HG02938 (cell line): ENCODE data around the gene KLK2.

ENCODE experiments used
- ATAC-seq: cut with Tn5 transposase; IDR thresholded peaks from one replicate; pipeline ENCODE4 v1.9.1; 2021; ENCODE audit warnings: mild to moderate bottlenecking, moderate library complexity; ENCODE audit not compliant: unreplicated experiment

The KLK2 gene

DNA sequence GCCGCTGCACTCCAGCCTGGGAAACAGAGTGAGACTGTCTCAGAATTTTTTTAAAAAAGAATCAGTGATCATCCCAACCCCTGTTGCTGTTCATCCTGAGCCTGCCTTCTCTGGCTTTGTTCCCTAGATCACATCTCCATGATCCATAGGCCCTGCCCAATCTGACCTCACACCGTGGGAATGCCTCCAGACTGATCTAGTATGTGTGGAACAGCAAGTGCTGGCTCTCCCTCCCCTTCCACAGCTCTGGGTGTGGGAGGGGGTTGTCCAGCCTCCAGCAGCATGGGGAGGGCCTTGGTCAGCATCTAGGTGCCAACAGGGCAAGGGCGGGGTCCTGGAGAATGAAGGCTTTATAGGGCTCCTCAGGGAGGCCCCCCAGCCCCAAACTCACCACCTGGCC lies at the start of gene KLK2:
KLK2 (plus strand) TSS at position 384 of the 400 bp plus-strand sequence. CDS start 35 bp downstream, outside the sequence.
- no peak for ATAC-seq

- no peak for ATAC-seq
Measured at GRCh38 chr19:50826492-50827240, 46.6 kb upstream of the KLK2 start.

DNA sequence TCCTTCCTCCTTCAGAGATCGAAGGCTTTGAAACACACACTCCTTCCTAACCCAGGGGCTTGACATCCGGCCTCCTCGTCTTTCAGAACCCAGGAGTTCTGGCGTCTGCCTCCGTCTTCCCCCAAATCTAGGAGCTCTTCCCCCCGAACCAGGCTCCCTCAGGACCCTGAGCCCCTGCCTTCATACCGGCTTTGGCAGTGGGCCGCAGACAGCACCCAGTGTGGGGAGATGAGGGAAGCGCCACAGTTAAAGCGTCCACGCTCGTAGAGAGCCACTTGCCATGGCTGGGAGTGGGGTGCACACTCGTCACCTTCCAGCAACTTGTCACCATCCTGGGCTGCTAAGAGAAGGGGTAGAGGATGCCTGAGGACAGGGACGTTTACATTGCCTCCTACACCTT lies 45.8 kb upstream of the KLK2 start:
- no peak for ATAC-seq

DNA sequence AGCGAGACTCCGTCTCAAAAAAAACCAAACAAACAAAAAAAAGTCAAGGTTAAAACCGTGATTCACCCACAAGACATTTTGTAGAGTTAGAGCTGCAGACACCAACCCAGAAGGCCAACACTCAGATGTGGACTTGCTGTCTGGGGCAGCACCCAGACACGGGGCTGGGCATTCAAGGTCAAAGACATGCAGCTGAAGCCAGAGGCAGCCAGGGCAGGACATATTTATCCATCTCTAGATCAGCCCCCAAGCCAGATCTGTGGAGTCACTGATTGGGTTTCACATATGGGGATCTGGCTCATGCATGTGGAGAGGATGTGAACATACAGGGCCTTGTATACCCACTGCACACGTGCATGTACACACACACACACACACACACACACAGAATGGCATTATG lies 43.4 kb upstream of the KLK2 start:
- ATAC-seq, result no peak

- no peak for ATAC-seq
Measured at GRCh38 chr19:50830266-50831025, 42.8 kb upstream of the KLK2 start.

DNA sequence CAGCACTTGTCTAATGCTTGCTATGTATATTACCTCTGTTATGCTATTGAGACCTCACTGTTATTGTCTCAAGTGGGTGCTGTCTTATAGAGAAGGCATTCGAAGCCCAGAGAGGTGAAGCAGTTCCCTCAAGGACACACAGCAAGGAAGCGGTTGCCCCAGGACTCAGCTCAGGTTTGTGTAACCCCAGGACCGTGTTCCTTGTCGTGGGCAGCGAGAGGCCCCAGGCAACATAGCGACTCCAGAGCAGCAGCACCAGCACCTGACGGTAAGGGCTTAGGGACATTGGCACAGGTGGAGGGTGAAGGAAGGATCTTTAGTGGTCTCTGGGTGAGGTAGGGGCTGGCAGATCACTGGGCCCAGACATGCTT lies 42.2 kb upstream of the KLK2 start:
- ATAC-seq, result no peak

- no peak for ATAC-seq
Measured at GRCh38 chr19:50832666-50833065, 40.6 kb upstream of the KLK2 start.

GRCh38 chr19:50833117-50833801 lies 40.0 kb upstream of the KLK2 start, which contains the start of gene KLK15:
Gene KLK15, minus strand, starts transcription at chr19:50833574. Its CDS starts 2,082 bp downstream, at chr19:50831492.
- ATAC-seq, result no peak

GRCh38 chr19:50833802-50834167 lies 39.5 kb upstream of the KLK2 start:
- ATAC-seq, result no peak

- ATAC-seq, result no peak
Measured at GRCh38 chr19:50835103-50835784, 38.0 kb upstream of the KLK2 start.

- no peak for ATAC-seq
Measured at GRCh38 chr19:50835785-50836542, 37.3 kb upstream of the KLK2 start.

DNA sequence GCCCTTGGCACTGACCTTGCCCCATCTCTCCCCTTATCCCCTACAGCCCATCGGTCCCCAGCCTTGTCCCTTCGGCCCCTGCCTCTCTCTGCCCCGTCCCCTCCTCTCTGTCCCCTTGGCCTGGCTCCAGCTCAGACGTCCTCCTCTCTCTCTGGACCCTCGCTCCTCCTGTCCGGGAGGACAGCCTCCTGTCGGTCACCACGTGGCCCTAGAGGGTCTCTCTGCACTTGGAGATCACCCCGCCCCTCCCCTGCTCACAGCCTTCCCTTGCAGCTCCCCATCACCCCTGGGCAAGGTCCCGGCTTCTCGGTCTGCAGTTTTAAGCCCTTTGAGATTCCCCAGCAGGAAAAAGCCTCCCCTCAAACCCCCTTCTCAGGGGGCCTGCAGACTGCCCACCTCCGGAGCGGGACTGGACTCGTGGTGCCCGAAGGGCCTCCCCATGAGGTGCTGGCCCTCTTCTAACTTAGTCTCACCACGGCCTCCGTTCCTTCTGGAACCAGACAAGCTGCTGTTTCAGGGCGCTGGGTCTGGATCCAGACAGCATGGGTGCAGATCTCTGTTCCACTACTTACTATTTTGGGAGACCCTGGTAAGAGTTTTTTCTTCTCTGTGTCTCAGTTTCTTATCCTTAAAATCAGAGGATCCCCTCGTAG lies 36.6 kb upstream of the KLK2 start:
- no peak for ATAC-seq

GRCh38 chr19:50837300-50837699 lies 35.9 kb upstream of the KLK2 start:
- no peak for ATAC-seq

GRCh38 chr19:50838239-50838638 lies 35.0 kb upstream of the KLK2 start:
- no peak for ATAC-seq

DNA sequence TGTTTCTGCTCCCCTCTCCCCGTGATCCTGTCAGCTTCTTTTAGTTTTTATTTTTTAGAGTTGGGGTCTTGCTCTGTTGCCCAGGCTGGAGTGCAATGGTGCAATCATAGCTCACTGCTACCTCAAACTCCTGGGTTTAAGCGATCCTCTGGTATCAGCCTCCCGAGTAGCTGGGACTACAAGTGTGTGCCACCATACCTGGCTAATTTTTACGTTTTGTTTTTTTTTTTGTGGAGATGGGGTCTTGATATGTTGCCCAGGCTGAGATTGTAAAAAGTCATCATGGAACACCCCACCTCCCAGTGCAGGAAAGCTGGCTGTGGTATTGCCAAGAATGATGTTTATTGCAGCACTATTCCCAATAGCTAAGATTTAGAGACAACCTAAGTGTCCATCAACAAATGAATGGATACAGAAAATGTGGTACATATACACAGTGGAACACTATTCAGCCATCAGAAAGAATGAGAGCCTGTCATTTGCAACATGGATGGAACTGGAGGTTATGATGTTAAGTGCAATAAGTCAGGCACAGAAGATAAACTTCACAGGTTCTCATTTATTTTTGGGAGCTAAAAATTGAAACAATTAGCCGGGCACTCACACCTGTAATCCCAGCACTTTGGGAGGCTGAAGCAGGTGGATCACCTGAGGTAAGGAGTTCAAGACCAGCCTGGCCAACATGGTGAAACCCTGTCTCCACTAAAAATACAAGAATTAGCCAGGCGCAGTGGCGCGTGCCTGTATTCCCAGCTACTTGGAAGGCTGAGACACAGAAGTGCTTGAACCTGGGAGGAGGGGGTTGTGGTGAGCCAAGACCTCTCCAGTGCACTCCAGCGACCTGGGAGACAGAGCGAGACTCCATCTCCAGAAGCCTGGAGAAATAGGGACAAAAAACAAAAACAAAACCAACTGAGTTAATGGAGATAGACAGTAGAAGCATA lies 33.3 kb upstream of the KLK2 start:
- ATAC-seq, result no peak

DNA sequence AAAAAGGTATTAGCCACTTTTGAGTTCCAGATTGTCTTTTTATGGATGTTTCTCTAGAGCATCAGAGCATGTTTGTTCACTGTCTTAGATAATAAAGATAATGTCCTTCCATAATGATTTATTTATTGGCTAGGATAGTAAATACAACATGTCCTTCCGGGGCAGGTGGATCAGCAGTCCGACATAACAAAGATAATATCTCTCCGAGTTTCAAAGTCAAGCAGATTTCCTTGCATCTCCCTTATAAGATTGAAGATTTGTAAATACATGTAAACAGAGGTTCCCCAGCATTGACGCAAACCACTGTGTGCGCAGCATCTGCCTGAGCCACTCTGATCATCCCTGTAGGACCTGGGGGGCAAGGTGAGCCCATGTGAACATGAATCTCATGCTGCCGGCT lies 31.1 kb upstream of the KLK2 start:
- no peak for ATAC-seq

DNA sequence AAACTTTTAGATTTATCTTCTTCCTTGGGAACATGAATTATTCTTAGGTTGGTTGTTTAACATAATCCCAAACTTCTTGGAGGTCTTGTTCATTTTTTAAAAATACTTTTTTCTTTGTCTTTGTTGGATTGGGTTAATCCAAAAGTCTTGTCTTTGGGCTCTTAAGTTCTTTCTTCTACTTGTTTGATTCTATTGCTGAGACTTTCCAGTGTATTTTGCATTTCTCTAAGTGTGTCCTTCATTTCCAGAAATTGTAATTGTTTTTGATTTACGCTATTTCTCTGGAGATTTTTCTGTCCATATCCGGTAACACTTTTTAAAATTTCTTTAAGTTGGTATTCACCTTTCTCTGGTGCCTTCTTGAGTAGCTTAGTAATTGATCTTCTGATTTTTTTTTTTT lies 30.0 kb upstream of the KLK2 start:
- no peak for ATAC-seq

GRCh38 chr19:50843701-50844221 lies 29.5 kb upstream of the KLK2 start:
- ATAC-seq, result no peak
